Parathyroid adenoma (tissue), 2 donors: ENCODE results near the gene CDK5RAP1.

Experiments used
- H2AFZ ChIP-seq: fragments of 300-600 bp; sonication (generic); one replicate; pipeline ENCODE4 v1.7.0; 2017; ENCODE audit warnings: antibody characterized with exemption, mild to moderate bottlenecking
- H3K27ac ChIP-seq: fragments of 300-600 bp; sonication (generic); one replicate; pipeline ENCODE4 v1.7.0; 2017
- H3K27me3 ChIP-seq: fragments of 300-600 bp; sonication (generic); one replicate; pipeline ENCODE4 v1.7.0; 2017; ENCODE audit warnings: low read length; ENCODE audit not compliant: control insufficient read depth, insufficient read depth
- H3K36me3 ChIP-seq: fragments of 300-600 bp; sonication (generic); one replicate; pipeline ENCODE4 v1.7.0; 2017; ENCODE audit warnings: low read length; ENCODE audit not compliant: control insufficient read depth, insufficient read depth
- H3K4me1 ChIP-seq: fragments of 300-600 bp; sonication (generic); one replicate; pipeline ENCODE4 v1.7.0; 2017; ENCODE audit warnings: control low read depth
- H3K4me2 ChIP-seq: fragments of 300-600 bp; sonication (generic); one replicate; pipeline ENCODE4 v1.7.0; 2017; ENCODE audit warnings: low read length
- H3K4me3 ChIP-seq: fragments of 300-600 bp; sonication (generic); one replicate; pipeline ENCODE4 v1.7.0; 2017; ENCODE audit warnings: low read depth, low read length
- H3K79me2 ChIP-seq: fragments of 300-600 bp; sonication (generic); one replicate; pipeline ENCODE4 v1.7.0; 2017; ENCODE audit warnings: control low read depth
- H3K9ac ChIP-seq: fragments of 300-600 bp; sonication (generic); one replicate; pipeline ENCODE4 v1.7.0; 2017; ENCODE audit warnings: mild to moderate bottlenecking
- H3K9me3 ChIP-seq: fragments of 300-600 bp; sonication (generic); one replicate; pipeline ENCODE4 v1.7.0; 2017; ENCODE audit warnings: low read length; ENCODE audit not compliant: control insufficient read depth
- TF ChIP-seq, protein P1 (sequence below): fragments of 300-600 bp; sonication (generic); IDR thresholded peaks from one replicate; pipeline ENCODE4 v1.7.0; 2017; ENCODE audit warnings: antibody characterized with exemption, mild to moderate bottlenecking
- donor health status: primary hyperparathyroidism.

Gene CDK5RAP1

GRCh38 chr20:33410081-33410742 lies 8.9 kb upstream of the CDK5RAP1 start:
- Histone ChIP-seq H3K9ac (no peak overlapping the region), H3K9me3 (no peaks in the 10 kb centered on the region), H3K36me3 (no peaks in the 10 kb centered on the region), H3K4me1 (no peaks in the 10 kb centered on the region), H3K4me2 (no peak overlapping the region), H3K4me3 (no peak overlapping the region), H2AFZ (no peak overlapping the region), H3K27me3 (no peaks in the 10 kb centered on the region), H3K79me2 (no peaks in the 10 kb centered on the region), H3K27ac (no peak overlapping the region)
- TF ChIP-seq, protein P1, sequence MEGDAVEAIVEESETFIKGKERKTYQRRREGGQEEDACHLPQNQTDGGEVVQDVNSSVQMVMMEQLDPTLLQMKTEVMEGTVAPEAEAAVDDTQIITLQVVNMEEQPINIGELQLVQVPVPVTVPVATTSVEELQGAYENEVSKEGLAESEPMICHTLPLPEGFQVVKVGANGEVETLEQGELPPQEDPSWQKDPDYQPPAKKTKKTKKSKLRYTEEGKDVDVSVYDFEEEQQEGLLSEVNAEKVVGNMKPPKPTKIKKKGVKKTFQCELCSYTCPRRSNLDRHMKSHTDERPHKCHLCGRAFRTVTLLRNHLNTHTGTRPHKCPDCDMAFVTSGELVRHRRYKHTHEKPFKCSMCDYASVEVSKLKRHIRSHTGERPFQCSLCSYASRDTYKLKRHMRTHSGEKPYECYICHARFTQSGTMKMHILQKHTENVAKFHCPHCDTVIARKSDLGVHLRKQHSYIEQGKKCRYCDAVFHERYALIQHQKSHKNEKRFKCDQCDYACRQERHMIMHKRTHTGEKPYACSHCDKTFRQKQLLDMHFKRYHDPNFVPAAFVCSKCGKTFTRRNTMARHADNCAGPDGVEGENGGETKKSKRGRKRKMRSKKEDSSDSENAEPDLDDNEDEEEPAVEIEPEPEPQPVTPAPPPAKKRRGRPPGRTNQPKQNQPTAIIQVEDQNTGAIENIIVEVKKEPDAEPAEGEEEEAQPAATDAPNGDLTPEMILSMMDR = no peak

DNA sequence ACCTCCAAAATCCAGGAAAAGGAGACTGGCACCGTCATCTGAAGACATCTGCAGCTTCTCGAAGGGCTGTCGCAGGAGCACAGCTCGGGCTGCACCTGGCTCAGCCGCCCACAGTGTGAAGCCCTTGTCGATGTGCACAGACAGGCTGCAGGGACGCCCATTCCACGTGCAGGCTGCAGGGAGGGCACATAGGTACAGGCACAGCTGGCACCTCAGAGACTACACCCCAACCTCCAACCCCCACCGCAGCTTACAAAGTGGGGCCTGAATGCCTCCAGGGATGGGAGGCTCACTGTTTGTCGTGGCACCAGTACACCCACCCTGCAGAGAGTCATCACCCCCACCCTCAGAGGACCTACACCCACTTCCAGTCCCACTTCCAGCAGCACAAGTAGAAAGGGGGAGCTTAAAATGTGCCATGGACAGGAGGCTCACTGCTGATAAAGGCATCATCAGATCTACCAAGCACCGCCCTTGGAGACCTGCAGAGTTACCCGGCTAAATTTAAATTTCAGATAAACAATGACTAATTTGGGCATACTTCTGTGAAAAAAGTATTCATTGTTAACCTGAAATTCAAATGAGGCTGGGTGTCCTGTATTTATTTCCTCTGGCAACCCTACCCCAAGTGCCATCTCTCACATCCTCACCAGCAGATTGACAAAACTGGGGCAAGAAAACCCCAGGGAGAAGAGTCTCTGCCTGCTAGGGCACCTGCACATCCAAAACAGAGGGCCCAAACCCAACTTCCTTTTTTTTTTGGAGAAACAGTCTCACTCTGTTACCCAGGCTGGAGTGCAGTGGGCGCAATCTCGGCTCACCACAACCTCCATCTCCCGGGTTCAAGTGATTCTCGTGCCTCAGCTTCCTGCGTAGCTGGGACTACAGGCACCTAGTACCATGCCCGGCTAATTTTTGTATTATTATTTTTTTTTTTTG lies 7.7 kb upstream of the CDK5RAP1 start:
- Histone ChIP-seq H3K4me3 (no peak overlapping the region), H3K4me1 (no peaks in the 10 kb centered on the region), H3K9me3 (no peaks in the 10 kb centered on the region), H3K9ac (no peak overlapping the region), H3K27me3 (no peaks in the 10 kb centered on the region), H2AFZ (no peak overlapping the region), H3K27ac (no peak overlapping the region), H3K4me2 (no peak overlapping the region), H3K79me2 (no peaks in the 10 kb centered on the region), H3K36me3 (no peaks in the 10 kb centered on the region)
- TF ChIP-seq, protein P1 = no peak

GRCh38 chr20:33408313-33408712 lies 7.0 kb upstream of the CDK5RAP1 start:
- H3K4me1 ChIP-seq = no peaks in the 10 kb centered on the region
- no peak overlapping the region for H3K4me3 ChIP-seq
- H3K27me3 ChIP-seq = no peaks in the 10 kb centered on the region
- no peak overlapping the region for H3K4me2 ChIP-seq
- no peaks in the 10 kb centered on the region for H3K36me3 ChIP-seq
- no peak overlapping the region for H3K27ac ChIP-seq
- no peaks in the 10 kb centered on the region for H3K9me3 ChIP-seq
- H3K79me2 ChIP-seq = no peaks in the 10 kb centered on the region
- TF ChIP-seq, protein P1 = no peak
- no peak overlapping the region for H2AFZ ChIP-seq
- no peak overlapping the region for H3K9ac ChIP-seq

DNA sequence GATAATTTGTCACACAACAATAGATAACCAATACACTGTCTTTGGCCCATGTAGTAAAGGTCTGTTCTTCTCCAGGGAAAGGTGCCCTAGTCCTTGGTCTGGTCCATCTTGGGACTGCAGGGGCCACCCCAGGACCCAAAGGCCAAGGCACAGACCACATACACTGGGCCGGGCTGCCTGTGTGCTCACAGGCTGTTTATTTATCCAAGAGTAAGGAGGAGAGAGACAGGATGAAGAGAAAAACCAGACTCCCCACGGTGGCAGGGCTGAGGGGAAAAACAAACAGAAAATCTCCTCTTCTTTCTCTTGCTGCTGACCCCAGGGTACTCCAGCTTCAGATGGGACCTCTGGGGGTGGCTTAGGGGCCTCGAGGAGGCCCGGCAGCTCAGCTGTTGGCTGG lies 6.5 kb upstream of the CDK5RAP1 start:
- H3K4me2 ChIP-seq = no peak overlapping the region
- H3K27ac ChIP-seq = no peak overlapping the region
- TF ChIP-seq, protein P1 = no peak
- no peak overlapping the region for H2AFZ ChIP-seq
- no peaks in the 10 kb centered on the region for H3K27me3 ChIP-seq
- H3K4me3 ChIP-seq = no peak overlapping the region
- H3K79me2 ChIP-seq = no peaks in the 10 kb centered on the region
- no peaks in the 10 kb centered on the region for H3K9me3 ChIP-seq
- no peaks in the 10 kb centered on the region for H3K36me3 ChIP-seq
- H3K4me1 ChIP-seq = no peaks in the 10 kb centered on the region
- H3K9ac ChIP-seq = no peak overlapping the region
